Measurements from ENCODE around the gene NTN1.

Gene NTN1

DNA sequence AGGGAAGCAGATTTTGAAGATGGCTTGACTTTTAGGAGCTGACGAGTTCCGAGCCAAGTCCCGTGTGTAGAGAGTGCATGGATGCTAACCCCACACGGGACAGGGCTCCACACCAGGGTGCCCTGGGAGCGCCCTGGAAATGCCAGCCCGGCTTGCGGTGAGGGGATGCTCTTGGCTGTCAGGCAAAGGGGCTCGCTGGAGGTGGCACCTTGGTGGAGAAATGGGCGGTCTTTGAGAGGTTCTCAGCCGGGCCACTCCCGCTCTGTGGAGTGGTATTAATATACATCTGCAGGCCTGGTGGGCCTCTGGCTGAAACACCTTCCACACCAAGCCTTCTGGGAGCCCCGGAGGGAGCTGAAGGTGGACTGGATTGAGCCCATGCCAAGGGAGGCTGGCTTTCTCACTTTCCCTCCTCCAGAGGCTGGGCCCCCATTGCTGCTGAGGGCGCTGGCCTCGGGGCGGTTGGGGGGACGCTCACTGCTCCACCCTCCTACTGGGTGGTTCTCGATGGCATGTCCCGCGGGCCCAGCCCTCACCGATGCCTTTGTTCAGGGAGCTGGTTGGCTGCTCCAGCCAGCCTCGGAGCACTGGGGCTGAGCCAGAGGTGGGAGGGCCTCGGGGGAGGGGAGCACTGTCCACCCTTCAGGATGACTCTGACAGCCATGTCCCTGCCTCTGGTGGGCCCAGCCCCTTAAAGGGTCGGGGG, 210.3 kb downstream of the NTN1 start:
- no peak for DNase-seq (ENCODE audit: low spot score)

DNA sequence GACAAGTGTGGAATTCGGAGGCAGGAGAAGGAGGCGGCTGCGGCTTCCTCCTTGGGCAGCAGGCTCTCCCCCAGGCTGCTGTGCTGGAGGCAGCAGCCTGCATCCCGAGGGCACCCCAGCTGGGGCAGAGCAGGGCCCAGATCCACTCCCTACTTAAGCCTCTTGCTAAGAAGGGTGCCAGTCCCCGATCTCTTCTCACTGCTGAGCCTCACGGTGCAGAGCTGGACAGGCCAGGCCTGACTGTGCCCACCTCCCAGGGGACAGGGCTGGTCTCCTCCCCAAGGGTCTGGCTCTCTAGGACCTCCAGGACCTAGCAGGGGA, 210.8 kb downstream of the NTN1 start:
- no peak for DNase-seq (ENCODE audit: low spot score)

DNA sequence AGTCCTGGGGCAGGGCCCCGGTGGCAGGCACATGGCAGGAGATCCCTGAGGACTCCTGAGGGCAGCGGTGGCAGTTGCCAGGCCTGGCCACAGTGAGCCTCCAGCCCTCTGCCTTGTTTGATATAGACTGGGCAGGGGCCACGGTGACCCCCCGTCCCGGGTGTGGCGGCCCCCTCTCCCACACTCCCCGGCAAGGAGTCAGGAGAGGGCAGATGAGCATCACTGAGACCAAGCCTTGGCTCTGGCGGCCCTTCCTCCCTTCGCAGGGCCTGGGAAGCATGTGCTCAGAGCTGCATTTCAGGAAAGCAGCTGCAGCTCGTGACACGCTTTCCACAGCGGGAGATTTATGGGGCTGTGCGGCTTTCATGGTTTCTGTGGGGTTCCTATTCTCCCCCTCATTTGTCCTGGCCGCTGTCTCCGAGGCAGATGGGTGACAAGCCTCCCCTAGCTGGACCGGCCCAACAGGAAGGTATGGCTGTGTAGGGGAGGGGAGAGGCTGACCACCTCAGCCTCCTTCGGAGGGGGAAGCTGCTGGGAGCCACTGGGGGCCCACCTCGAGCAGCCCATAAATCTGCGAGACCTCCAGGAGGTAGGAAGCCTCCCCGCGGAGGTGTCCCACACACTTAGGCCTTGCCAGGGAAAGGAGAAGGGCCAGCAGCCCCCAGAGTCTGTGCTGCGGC, 211.4 kb downstream of the NTN1 start:
- no peak for DNase-seq (ENCODE audit: low spot score)

DNA sequence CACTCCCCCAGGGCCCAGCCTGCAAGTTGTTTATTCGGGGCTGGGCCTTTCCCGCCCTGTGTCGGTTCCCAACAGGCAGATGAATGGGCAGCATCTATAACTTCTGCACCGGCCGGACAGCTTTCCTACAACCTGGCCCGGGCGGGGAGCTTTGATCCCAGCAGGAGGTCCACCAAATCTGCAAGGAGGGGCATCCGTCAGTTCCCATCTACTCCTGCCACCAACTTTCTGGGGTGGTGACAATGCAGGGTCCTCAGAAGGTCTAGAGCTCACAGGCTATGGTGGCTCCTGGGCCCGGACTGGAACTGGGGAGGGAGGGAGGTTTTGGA, 211.9 kb downstream of the NTN1 start:
- DNase-seq (ENCODE audit: low spot score), result no peak

DNA sequence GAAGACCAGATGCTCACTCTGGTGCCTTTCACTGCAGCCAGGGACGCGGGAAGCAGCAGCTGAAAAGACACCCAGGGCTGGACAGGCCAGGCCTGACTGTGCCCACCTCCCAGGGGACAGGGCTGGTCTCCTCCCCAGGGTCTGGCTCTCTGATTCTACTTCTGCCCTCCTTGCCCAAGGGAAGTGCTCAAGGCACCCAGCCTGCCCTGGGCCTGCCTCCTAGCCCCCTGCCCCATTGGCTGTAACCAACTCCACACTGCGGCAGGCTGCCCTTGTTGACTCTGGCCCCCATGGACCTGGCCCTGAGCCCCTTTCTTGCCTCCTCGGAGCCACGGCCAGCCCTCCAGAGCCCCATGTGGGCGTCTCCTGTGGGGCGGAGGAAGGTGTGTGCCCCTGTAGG, 212.5 kb downstream of the NTN1 start:
- no peak for DNase-seq (ENCODE audit: low spot score)

DNA sequence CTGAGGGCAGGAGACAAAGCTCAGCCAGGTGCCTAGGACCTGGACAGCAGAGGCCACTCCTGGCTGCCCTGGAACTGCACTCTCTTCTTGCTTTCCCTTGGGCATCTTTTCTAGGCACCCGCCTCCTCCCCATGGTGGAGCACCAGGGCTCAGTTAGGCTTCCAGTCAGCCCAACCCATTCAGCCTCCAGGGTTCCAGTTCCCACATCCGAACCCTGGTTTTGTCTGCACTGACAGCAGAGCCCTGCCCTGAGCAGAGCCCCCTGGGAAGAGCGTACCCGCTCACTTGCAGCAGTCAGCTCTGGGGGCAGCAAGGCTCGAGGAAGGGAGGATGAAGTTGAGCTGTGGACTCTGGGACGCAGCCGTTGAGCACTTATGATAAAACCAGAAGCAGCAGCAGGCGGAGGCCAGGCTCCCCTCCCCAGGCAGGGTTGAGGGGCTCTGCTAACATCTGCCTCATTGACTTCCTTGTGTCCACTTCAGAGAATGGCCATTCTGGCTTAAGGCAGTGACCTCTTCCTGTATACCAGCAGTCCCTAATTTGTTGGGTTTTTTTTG, 213.2 kb downstream of the NTN1 start:
- DNase-seq (ENCODE audit: low spot score), result peak; percentile 65

DNA sequence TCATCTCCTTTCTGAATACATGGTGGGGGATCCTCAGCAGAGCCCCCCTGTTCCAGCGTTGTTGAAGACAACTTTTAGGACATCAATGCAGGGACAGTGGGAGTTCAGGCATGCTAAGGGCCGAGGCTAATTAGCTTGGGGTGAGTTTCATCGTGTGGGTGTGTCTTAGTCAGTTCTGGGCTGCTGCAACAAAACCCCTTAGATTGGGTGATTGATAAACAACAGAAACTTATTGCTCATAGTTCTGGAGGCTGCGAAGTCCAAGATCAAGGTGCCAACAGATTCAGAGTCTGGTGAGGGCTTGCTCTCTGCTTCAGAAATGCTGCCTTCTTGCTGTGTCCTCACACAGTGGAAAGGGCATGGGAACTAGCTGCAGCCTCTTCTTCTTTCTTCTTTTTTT, 214.0 kb downstream of the NTN1 start:
- DNase-seq (ENCODE audit: low spot score), result no peak

DNA sequence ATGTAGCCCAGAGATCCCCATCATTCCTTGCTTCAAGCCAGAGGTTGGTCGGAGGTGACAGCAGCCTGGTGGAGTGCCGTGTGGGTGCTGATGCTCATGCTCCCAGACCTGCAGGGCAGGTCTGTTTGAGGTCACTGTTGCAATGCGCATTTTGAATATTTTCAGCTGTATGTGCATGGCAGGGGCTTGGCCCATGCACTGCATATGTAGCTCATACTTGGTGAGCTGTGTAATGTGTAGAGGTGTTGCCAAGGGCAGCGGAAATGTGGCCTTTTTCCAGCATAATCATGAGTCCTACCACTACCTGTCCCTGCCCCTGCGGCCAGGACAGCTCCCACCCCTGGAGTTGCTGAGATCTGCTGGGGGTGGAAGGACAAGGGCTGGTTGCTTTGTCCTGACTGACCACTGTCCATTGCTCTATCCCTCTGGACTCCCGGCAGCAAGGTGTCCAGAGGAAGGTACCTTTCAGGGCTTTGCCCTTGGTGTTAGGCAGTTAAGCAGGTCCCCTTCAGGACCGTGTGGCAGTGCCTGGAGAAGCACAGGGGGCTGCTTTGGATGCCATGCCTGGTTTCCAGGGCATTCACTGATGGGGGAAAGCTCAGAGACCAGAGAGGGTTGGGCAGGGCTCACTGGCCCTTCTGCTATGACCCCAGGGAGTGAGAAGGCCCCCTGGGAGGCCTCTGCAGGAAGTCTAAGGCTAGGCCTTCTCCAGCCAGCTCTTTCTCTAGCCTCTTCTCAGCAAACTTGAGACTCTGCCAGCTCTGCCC, 215.2 kb downstream of the NTN1 start:
- no peak for DNase-seq (ENCODE audit: low spot score)

DNA sequence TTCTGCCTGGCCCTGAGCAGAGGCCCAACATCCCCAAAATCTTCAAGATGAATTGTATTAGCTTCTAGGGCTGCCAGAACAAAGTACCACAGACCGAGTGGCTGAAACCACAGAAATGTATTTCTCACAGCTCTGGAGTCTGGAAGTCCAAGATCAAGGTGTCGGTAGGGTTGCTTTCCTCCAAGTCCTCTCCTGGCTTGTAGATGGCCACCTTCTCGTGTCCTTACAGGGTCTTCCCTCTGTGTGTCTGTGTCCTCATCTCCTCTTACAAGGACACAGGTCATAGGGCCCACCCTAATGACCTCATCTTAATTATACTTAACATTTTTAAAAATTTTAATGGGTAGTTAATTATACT, 215.7 kb downstream of the NTN1 start:
- no peak for DNase-seq (ENCODE audit: low spot score)

DNA sequence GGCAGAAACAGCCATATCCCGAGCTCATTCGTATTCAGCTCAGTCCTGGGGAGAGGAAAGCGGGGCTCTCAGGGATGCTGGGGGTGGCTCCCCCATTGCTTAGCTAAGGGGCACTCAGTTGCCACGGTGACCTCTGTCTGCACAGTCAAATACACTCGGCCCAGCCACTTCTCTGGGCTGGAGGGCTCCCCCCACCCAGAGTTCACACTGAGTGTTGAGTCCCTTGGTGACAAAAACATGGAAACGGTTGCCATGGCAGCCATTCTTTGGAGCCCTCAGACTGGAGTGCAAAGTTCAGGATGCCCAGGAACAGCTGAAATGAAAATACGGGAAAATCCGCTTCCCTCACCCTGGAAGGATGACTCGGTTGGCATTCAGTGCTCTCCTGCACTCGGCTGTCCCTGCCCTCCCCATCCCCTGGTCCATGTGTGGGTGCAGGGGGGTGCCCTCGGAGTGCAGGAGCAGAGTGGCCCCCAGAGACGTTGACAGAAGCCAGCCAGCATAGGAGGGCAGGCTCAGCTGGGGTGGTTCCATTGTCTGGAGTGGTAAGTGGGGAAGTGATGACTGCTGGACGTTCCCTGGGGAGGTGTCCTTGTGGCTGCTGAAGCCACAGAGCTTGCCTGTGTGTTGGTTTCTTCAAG, 216.5 kb downstream of the NTN1 start:
- DNase-seq (ENCODE audit: low spot score), result no peak

DNA sequence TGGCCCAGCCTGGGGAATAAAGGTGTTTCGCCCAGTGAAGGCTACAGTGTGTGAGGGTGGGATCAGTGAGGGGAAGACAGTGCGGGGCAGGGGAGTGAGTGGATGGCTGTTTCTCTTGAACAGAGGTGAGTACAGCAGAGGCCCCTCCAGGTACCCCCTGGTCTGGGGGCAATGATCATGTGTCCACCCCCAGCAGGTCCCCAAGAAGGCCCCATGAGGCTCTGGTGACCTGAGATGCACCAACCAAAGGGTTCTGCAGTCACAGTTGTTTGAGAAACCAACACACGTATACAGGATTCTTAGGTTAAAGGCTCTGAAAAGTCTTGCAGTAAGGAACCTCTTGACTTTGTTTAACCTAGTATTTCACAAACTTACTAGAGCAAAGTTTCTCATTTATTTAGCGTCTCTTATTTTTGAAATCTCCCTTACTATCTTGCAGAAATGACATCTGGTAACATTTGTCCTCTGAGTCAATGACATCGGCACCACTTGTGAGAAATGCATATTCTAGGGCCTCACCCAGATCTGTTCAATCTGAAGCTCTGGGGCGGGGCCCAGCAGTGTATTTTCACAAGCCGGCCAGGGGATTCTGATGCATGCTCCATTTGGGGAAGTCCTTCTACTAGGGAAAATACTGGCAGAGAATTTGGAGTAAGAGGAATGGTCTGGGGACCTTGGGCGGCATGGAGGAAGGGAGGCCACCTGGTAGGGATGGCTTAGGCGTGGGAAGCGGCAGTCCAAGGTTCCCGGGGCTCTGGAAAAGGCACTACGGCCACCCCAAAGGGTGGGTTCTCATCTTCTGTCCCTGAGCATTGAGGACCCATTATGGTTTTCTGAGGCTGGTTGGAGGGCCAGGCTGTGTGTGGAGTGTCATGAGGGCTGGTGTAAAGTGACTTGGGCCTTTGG, 217.3 kb downstream of the NTN1 start:
- no peak for DNase-seq (ENCODE audit: low spot score)

DNA sequence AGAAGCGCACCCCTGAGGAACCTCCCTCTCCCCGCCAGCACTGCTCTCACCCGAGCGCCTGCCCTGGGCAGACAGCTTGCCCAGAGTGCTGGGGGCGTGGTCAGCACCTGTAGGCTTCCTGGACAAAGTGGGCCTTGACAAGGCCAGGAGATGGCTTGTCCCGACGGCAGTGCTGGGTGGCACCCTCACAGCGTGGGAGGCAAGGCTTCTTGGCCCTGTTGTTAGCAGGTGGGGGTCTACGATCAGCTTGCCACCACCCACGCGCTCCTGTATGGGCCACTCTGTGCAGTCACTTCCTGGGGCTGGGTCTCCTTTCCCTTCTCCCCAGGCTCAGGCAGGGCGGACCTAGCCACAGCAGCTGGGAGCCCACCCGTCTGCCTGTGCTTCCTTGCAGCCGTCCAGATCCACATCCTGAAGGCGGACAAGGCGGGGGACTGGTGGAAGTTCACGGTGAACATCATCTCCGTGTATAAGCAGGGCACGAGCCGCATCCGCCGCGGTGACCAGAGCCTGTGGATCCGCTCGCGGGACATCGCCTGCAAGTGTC, 218.0 kb downstream of the NTN1 start:
- DNase-seq (ENCODE audit: low spot score), result no peak

DNA sequence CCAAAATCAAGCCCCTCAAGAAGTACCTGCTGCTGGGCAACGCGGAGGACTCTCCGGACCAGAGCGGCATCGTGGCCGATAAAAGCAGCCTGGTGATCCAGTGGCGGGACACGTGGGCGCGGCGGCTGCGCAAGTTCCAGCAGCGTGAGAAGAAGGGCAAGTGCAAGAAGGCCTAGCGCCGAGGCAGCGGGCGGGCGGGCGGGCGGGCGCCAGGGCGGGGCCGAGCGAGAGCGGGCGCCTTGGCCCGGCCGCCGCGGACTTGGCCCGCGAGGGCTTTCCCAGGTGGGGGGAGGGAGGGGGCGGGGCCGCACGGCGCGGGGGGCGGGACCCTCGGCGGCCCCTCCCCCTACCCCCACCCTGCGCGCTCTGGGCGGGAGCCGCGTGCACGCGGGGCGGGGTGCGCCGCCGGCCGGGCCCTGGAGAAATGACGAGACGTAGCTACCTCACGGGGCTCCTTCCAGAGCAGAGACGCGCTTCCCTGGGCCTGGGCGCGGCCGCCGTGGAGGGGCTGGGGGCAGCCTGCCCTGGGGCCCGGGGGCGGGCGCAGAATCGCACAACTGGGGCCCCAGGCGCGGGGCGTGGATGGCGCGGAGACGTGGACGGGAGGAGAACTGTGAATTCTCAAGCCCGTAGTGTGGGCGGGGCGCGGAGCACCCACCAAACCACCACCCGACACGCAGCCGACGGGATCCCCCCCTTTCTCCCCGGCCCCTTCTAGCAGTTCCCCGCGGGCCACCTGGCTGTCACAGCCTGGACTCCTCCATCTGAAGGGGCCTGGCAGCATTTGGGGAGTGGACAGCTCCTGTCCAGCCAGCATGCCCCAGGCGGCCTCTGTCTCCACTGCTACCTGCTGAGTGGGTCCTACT, 218.7 kb downstream of the NTN1 start:
- peak; percentile 87 for DNase-seq (ENCODE audit: low spot score)

DNA sequence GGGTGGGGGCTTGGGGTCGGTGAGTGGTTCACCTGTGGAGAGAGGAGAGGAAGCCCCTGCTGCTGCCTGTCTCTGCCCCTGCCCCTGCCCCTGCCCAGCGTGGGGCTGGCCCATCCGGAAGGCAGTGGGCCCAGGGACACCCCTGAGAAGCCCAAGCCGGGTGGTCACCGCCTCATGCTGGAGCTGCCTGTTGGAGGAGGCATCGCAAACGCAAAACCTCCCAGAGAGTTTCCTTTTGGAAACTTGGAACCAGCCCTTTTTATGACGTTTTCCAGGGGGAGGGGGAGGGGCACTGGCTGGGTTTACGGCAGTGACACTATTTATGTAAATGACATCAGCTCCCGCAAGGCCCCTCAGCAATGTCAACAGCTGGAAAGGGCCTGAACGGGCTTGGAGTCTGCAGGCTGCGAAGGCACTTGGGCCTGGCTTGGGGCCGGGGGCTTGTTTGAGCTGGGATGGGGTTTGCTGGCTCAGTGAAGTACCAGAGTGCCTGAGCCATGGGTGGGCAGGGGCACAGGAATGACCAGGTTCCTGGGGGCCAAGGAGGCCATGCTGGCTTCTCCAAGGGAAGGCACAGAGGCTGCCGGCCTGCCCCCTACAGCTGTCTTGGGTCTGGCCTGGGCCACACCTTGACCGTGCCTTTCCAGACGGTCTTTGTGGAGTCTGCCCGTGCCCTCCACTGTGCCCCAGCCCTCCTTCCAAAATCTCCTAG, 219.5 kb downstream of the NTN1 start:
- DNase-seq (ENCODE audit: low spot score), result peak; percentile 89

DNA sequence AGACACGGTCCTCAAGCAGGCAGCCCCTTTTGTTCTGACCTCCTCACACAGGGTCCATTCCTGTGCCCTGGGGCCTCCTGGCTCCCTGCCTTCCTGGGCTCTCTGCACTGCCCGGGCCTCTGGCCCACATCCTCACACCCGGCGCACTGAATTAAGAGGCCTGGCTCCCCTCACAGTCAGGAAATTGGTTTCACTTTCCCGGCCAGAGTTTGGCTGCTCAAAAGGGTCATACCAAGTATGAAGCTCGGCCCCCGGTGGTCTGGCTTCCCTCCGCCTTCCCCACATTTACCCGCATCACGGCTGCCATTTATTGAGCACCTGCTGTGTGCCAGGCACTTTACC, 220.0 kb downstream of the NTN1 start:
- DNase-seq (ENCODE audit: low spot score), result no peak

DNA sequence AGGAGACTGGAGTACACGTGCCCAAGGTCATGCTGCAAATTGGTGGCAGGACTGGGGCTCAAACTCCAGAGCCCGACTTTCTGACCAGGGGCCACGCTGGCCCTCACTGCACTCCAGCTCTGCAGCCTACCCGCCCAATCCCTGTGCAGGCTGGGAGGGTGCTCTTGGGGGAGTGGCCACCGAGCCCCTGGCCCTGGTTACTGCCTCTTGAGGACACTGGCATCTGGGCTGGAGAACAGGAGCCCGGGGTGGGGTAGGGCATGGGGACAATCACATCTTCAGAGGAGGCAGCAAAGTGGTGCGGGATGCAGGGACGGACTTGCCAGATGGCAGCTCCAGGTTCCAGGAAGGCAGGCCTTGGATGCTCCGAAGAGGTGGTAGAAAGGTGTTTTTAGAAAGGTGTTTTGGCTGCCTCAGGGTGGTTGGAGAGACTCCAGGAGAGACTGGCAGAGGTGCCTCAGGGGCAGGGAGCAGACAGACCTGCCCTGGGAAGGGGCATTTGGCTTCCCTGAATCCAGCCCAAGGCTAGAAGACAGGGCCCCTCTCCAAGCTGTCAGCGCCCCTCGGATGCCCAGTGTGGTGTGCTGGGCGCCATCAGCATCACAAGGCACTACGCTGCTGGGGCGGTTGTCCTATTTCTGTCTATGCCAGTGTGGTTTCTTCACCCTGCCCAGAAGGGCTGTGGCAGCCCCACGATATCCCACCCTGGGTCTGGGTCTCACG, 220.6 kb downstream of the NTN1 start:
- DNase-seq (ENCODE audit: low spot score), result no peak

DNA sequence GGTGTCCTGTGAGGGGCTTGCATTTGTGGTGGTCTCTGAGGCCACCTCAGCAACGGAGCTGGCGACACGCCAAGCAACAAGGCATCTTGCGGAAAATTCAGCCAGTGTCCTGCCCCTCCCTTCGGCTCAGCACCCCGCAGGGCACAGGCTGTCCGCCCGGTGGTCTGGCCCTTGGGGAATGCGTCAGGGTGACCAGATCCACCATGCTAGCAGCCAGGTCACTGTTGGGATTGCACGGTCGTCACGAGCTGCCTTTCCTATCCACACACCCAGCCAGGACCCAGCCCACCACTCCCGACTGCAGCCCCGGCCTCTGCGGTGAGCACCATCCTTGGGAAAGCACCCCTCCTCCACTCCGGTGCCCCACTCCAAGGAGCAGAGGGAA, 221.2 kb downstream of the NTN1 start:
- DNase-seq (ENCODE audit: low spot score), result no peak

DNA sequence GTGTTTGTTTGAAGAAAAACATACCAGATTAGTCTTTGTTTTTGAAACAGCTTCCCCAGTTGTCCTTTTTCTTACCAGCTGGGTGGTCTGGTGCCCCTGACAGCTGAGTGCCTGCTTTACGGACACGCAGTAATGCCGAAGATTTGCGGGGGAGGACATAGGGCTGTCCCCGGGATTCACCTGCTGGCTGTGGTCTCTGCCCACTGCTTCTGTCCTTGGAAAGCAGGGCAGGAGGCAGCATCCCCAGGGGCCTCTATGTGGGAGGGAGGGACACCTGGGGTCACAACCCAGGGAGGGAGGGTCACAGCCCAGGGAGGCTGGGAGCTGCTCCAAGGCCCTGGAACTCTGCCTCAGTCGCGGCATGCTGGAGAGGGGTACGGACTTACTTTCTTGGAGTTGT, 221.7 kb downstream of the NTN1 start:
- DNase-seq (ENCODE audit: low spot score), result no peak
